CD8-positive, alpha-beta memory T cell (primary cell): ENCODE results near the gene GMEB2. TPM values are rescaled to one million over a fixed set of nuclear protein-coding genes. Genes with fewer than 3 reads are reported as not detected.
"Not testable (repeated sequence)": the region's sequence is repeated elsewhere in the genome, so short reads cannot be mapped to it uniquely, and the experiment has no call there.

Experiments used
- CTCF ChIA-PET: fragments of 350-600 bp; sonication (Branson Sonifier 250); formaldehyde crosslinking; loops from one replicate; lab custom pipeline; 2021; ENCODE audit warnings: antibody characterized with exemption; lab: Charles Lee
- POLR2A ChIA-PET: fragments of 350-600 bp; sonication (Branson Sonifier 250); formaldehyde crosslinking; loops from one replicate; lab custom pipeline; 2021; ENCODE audit warnings: antibody characterized with exemption; lab: Charles Lee
- DNase-seq, 5 donors: peaks; one replicate each; pipeline versions ENCODE4 v3.0.0 to v3.0.0-alpha.2; 2020 to 2022; ENCODE audit warnings: mixed read lengths in 1 of 5
- H3K27ac ChIP-seq: one replicate; pipeline ENCODE4 v1.7.0; 2013; ENCODE audit warnings: low read depth, mild to moderate bottlenecking, low read length, moderate library complexity
- H3K27me3 ChIP-seq: 2 replicates; pipeline ENCODE4 v1.7.0; 2013; ENCODE audit warnings: low read length, mild to moderate bottlenecking; ENCODE audit not compliant: insufficient read depth, poor library complexity, severe bottlenecking
- H3K36me3 ChIP-seq: 2 replicates; pipeline ENCODE4 v1.7.0; 2013; ENCODE audit warnings: mild to moderate bottlenecking, low read length, moderate library complexity; ENCODE audit not compliant: insufficient read depth
- H3K4me1 ChIP-seq: 2 replicates; pipeline ENCODE4 v1.7.0; 2013; ENCODE audit warnings: mild to moderate bottlenecking, low read length, moderate library complexity; ENCODE audit not compliant: insufficient read depth
- H3K4me3 ChIP-seq: 2 replicates; pipeline ENCODE4 v1.7.0; 2013; ENCODE audit warnings: mild to moderate bottlenecking, low read length
- H3K9me3 ChIP-seq: 2 replicates; pipeline ENCODE4 v1.7.0; 2013; ENCODE audit warnings: mild to moderate bottlenecking, low read length
- H3K27ac Mint-ChIP-seq, 8 donors: one replicate each; pipeline ENCODE4 v1.8.0; 2020 to 2021; ENCODE audit warnings: mixed read lengths in 8 of 8, mild to moderate bottlenecking in 6 of 8, inconsistent platforms in 3 of 8, moderate library complexity in 3 of 8
- H3K27me3 Mint-ChIP-seq, 2 donors: one replicate each; pipeline ENCODE4 v1.8.0; 2020 to 2021; ENCODE audit warnings: mixed read lengths in 2 of 2, mild to moderate bottlenecking in 1 of 2, moderate library complexity in 1 of 2
- H3K36me3 Mint-ChIP-seq, 3 donors: one replicate each; pipeline ENCODE4 v1.8.0; 2020 to 2021; ENCODE audit warnings: mixed read lengths in 3 of 3, inconsistent platforms in 1 of 3, mild to moderate bottlenecking in 1 of 3
- H3K4me1 Mint-ChIP-seq, 3 donors: one replicate each; pipeline ENCODE4 v1.8.0; 2020 to 2021; ENCODE audit warnings: mixed read lengths in 3 of 3, inconsistent platforms in 1 of 3, mild to moderate bottlenecking in 1 of 3
- H3K4me3 Mint-ChIP-seq, 7 donors: one replicate each; pipeline ENCODE4 v1.8.0; 2020 to 2021; ENCODE audit warnings: mixed read lengths in 7 of 7, mild to moderate bottlenecking in 6 of 7, moderate library complexity in 4 of 7, inconsistent platforms in 2 of 7
- H3K9me3 Mint-ChIP-seq, 5 donors: one replicate each; pipeline ENCODE4 v1.8.0; 2020 to 2022; ENCODE audit warnings: mixed read lengths in 5 of 5, mild to moderate bottlenecking in 3 of 5, moderate library complexity in 2 of 5, inconsistent platforms in 1 of 5
- polyA plus RNA-seq: library from polyadenylated mRNA; unstranded; fragments of 300-500 nt; fragmentation: Illumina TruSeq; gene quantifications from one replicate; pipeline ENCODE4 v1.2.3, GENCODE V29; 2021
- total RNA-seq, 2 experiments: library from RNA; stranded (reverse); gene quantifications; one replicate each; pipeline ENCODE4 v1.2.3, GENCODE V29; 2021

Gene GMEB2
- total and polyA plus RNA-seq, 3 experiments from 2014 or later: 14.3 to 15.5 (median 14.8) TPM

GRCh38 chr20:63602321-63602720 lies 24.6 kb downstream of the GMEB2 start:
- no peaks in the 10 kb centered on the region for H3K9me3 ChIP-seq
- no peaks in the 10 kb centered on the region for H3K27me3 ChIP-seq
- peak overlapping the region in 1 of 7 donors; percentile 23 for H3K4me3 Mint-ChIP-seq
- peaks cover 19% of the 10 kb centered on the region for H3K36me3 ChIP-seq
- ChIA-PET CTCF (interaction anchor here (1.0 to 1.1 kb wide), 2 partner anchors 20 to 40 kb away, joined by 3 to 5 read pairs; no protein-coding TSS in a partner anchor), POLR2A (no interaction called here)
- DNase-seq: no peak
- H3K36me3 Mint-ChIP-seq: peaks cover 5 to 47% (median 11%) of the 10 kb centered on the region in 3 donors
- H3K4me1 ChIP-seq: no peaks in the 10 kb centered on the region
- peaks cover 0 to 2% (median 0%) of the 10 kb centered on the region in 5 donors for H3K9me3 Mint-ChIP-seq
- peaks cover 0 to 6% (median 3%) of the 10 kb centered on the region in 3 donors for H3K4me1 Mint-ChIP-seq
- no peak overlapping the region for H3K4me3 ChIP-seq
- no peak overlapping the region for H3K27ac ChIP-seq
- H3K27me3 Mint-ChIP-seq: no peaks in the 10 kb centered on the region
- H3K27ac Mint-ChIP-seq: peak overlapping the region in 4 of 8 donors; percentile 21 to 82 (median 67)

GRCh38 chr20:63601679-63602078 lies 25.2 kb downstream of the GMEB2 start:
- Mint-ChIP-seq H3K36me3 (peaks cover 5 to 49% (median 11%) of the 10 kb centered on the region in 3 donors), H3K27ac (peak overlapping the region in 4 of 8 donors; percentile 23 to 75 (median 56))

DNA sequence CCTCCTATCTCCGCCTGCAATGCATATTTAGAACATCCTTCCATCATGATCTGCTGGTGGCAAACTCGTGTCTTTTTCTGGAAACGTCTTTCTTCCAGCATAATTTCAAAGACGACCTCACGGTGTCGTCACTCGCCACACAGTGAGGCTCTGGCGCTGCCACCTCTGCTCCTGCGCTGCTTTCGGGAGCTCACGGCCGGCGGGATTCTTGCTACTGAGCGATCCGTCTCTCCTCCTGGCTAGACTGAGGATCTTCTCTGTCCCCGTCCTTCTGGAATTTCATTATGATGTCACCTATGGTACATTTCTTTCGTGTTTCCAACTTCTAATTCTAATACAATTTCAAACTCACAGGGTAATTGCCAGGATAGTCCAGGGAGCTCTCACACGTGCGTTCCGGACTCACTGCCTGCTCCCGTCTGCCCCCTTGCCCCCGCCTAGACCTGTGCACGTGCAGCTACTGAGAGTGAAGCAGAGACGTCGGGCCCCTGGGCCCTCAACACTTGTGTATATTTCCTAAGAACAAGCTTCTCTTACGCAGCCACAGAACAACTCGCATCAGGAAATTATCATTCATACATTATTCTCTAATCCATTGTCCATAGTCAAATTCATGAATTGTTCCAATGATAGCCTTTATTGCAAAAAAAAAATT lies 27.4 kb downstream of the GMEB2 start:
- Histone ChIP-seq H3K27me3 (no peaks in the 10 kb centered on the region), H3K27ac (no peak overlapping the region)

More at GRCh38 chr20:63601679-63602078, 25.2 kb downstream of the GMEB2 start:
- H3K4me1 ChIP-seq, H3K27me3 Mint-ChIP-seq, H3K4me1 Mint-ChIP-seq, POLR2A ChIA-PET, H3K27ac ChIP-seq, H3K4me3 ChIP-seq, H3K9me3 Mint-ChIP-seq, H3K4me3 Mint-ChIP-seq, H3K27me3 ChIP-seq, H3K9me3 ChIP-seq: not testable (repeated sequence)
- H3K36me3 ChIP-seq: peaks cover 19% of the 10 kb centered on the region
- CTCF ChIA-PET: interaction anchor here (1.1 kb wide), 1 partner anchor 41 kb away, joined by 5 read pairs; no protein-coding TSS in a partner anchor
- peak in 3 of 5 donors; percentile 15 to 30 (median 24) for DNase-seq

GRCh38 chr20:63598479-63599395 lies 28.2 kb downstream of the GMEB2 start:
- DNase-seq: no peak
- H3K4me3 Mint-ChIP-seq: no peak overlapping the region
- H3K36me3 Mint-ChIP-seq: peaks cover 5 to 59% (median 9%) of the 10 kb centered on the region in 3 donors
- no peak overlapping the region for H3K4me3 ChIP-seq
- no peaks in the 10 kb centered on the region for H3K27me3 ChIP-seq
- H3K27ac ChIP-seq: no peak overlapping the region
- H3K36me3 ChIP-seq: peaks cover 20% of the 10 kb centered on the region
- H3K9me3 Mint-ChIP-seq: peaks cover 0 to 2% (median 0%) of the 10 kb centered on the region in 5 donors
- CTCF ChIA-PET: no interaction called here
- no peaks in the 10 kb centered on the region for H3K9me3 ChIP-seq
- H3K4me1 Mint-ChIP-seq: peaks cover 0 to 3% (median 0%) of the 10 kb centered on the region in 3 donors
- H3K27me3 Mint-ChIP-seq: no peaks in the 10 kb centered on the region
- POLR2A ChIA-PET: no interaction called here
- H3K27ac Mint-ChIP-seq: peak overlapping the region in 1 of 8 donors; percentile 54
- no peaks in the 10 kb centered on the region for H3K4me1 ChIP-seq

More for the DNA sequence above, 27.4 kb downstream of the GMEB2 start:
- Mint-ChIP-seq H3K36me3 (peaks cover 5 to 57% (median 11%) of the 10 kb centered on the region in 3 donors), H3K4me3 (no peak overlapping the region), H3K27me3 (no peaks in the 10 kb centered on the region), H3K9me3 (peaks cover 0 to 2% (median 0%) of the 10 kb centered on the region in 5 donors), H3K27ac (no peak overlapping the region), H3K4me1 (peaks cover 0 to 3% (median 3%) of the 10 kb centered on the region in 3 donors)
- ChIA-PET POLR2A (no interaction called here), CTCF (no interaction called here)
- H3K36me3 ChIP-seq: peaks cover 18% of the 10 kb centered on the region
- DNase-seq: no peak
- no peaks in the 10 kb centered on the region for H3K9me3 ChIP-seq
- no peaks in the 10 kb centered on the region for H3K4me1 ChIP-seq
- no peak overlapping the region for H3K4me3 ChIP-seq

DNA sequence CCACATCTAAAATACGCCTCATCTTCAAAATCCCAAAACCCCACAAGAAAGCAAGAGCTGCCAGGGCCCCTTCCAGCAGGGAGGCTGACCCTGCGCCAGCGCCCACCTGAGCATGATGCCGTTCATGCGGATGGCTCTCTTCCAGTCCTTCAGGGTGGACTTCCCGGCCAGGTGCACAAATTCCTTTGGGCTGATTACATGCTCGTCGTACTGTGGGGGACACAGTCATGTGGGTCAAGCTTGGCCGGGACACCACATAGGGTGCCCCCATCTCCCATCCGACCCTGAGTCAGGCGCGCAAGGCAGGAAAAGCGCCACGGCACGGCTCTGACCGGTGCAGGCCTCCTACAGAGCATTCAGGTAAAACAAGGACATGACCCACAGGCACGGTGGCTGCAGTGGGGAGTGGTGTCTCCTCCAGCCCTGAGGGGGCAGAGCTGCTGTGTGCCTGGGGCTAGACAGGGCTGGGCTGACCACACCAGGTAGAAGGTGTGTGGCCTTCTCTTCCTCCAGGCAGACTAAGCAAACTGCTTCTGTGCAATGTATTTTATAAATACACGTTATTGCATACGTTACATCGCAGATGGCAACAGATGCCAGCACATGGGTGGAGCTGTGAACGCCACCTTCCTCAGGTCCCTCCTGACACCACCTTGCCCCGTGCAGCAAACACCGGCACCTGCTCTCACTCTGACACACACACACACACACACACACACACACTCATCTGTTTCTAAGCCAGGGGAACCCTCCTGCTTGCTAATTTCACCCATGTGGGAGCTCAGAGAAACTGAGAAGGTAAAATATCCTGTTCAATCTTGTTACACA lies 29.0 kb downstream of the GMEB2 start:
- no peak for DNase-seq
- Mint-ChIP-seq H3K4me1 (peaks cover 0 to 3% (median 0%) of the 10 kb centered on the region in 3 donors), H3K4me3 (no peak overlapping the region), H3K27me3 (no peaks in the 10 kb centered on the region), H3K27ac (no peak overlapping the region), H3K36me3 (peaks cover 8 to 61% (median 11%) of the 10 kb centered on the region in 3 donors), H3K9me3 (peaks cover 0 to 2% (median 0%) of the 10 kb centered on the region in 5 donors)
- Histone ChIP-seq H3K36me3 (peaks cover 23% of the 10 kb centered on the region), H3K4me3 (no peak overlapping the region), H3K27ac (no peak overlapping the region), H3K9me3 (no peaks in the 10 kb centered on the region), H3K27me3 (no peaks in the 10 kb centered on the region), H3K4me1 (no peaks in the 10 kb centered on the region)
- ChIA-PET CTCF (no interaction called here), POLR2A (no interaction called here)

DNA sequence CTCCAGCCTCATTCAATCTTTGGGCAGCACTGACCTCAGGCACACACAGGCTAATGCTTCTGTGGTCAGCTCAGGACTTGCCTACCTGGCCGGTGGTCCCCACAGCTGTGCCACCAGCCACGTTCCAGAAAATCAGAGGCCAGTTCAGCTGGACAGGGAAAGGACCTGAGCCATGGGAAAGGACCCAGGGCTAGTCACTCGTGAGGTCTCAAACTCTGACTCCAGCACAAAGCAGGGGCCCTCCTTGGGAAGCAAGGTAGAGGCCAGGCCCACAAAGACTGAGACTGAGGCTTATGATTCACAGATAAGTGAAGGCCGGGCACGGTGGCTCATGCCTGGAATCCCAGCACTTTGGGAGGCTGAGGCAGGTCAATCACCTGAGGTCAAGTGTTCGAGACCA lies 30.5 kb downstream of the GMEB2 start:
- Mint-ChIP-seq H3K4me1 (peaks cover 0 to 3% (median 0%) of the 10 kb centered on the region in 3 donors), H3K27ac (no peak overlapping the region), H3K4me3 (no peak overlapping the region), H3K27me3 (no peaks in the 10 kb centered on the region), H3K9me3 (no peaks in the 10 kb centered on the region), H3K36me3 (peaks cover 6 to 63% (median 8%) of the 10 kb centered on the region in 3 donors)
- H3K9me3 ChIP-seq: no peaks in the 10 kb centered on the region
- DNase-seq: no peak
- ChIA-PET CTCF (interaction anchor here (0.5 kb wide), 1 partner anchor 195 kb away, joined by 3 read pairs; no protein-coding TSS in a partner anchor), POLR2A (no interaction called here)
- H3K4me1 ChIP-seq: no peaks in the 10 kb centered on the region
- H3K27ac ChIP-seq: no peak overlapping the region
- H3K4me3 ChIP-seq: no peak overlapping the region
- no peaks in the 10 kb centered on the region for H3K27me3 ChIP-seq
- peaks cover 21% of the 10 kb centered on the region for H3K36me3 ChIP-seq

DNA sequence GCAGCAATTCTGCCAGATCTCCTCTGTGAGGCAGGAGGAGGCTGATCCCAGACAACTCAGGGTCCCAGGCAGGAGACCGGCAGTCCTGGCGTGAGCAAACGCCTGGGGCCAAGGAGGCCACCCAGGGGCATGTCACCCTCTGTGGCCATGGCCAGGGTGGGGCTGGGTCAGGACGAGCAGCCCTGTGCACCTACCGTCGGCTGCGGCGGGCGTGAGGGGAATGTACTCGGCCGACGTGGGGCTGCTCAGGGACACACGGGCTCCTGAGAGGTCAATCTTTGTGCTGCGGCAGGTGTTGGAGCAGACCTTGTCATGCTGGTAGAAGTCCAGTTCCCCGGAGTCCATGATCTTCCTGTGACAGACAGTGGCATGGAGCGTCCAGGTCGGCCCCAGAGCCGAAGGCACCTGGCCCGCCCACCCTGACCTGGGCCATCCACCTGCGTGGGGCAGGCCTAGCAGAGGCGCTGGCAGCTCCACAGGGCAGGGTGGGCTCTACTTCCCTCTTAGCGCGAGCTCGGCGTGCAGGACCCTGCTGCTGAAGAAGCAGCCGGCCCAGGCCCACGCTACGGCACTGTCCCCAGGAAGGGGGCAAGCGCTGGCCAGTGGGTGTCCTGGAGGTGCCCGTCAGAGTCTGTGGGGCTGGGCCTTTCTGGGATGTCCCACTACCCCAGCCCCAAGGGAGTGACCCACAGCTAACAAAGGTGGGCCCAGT lies 31.3 kb downstream of the GMEB2 start:
- H3K27me3 ChIP-seq: no peaks in the 10 kb centered on the region
- no peaks in the 10 kb centered on the region for H3K9me3 ChIP-seq
- ChIA-PET POLR2A (no interaction called here), CTCF (no interaction called here)
- H3K27ac ChIP-seq: no peak overlapping the region
- no peaks in the 10 kb centered on the region for H3K4me1 ChIP-seq
- Mint-ChIP-seq H3K9me3 (no peaks in the 10 kb centered on the region), H3K4me1 (no peaks in the 10 kb centered on the region), H3K27ac (no peak overlapping the region), H3K27me3 (no peaks in the 10 kb centered on the region), H3K36me3 (peaks cover 10 to 67% (median 11%) of the 10 kb centered on the region in 3 donors), H3K4me3 (no peak overlapping the region)
- peaks cover 28% of the 10 kb centered on the region for H3K36me3 ChIP-seq
- no peak for DNase-seq
- H3K4me3 ChIP-seq: no peak overlapping the region
